CD1c-positive myeloid dendritic cell (primary cell): ENCODE measurements around the gene CMTM7.
"Not testable (repeated sequence)": the region's sequence is repeated elsewhere in the genome, so short reads cannot be mapped to it uniquely, and the experiment has no call there.

ENCODE experiments used
- DNase-seq: peaks from one replicate; pipeline ENCODE4 v3.0.0-alpha.2; 2016; ENCODE audit errors: extremely low spot score

CMTM7 gene

GRCh38 chr3:32459450-32459849 is 67.8 kb downstream of the CMTM7 start:
- DNase-seq: no peak

GRCh38 chr3:32460031-32460749 is 68.5 kb downstream of the CMTM7 start:
- peak; percentile 74 for DNase-seq

- not testable (repeated sequence) for DNase-seq
These were observed 69.3 kb downstream of the CMTM7 start for GRCh38 chr3:32460817-32461496.

GRCh38 chr3:32462191-32462986 is 70.7 kb downstream of the CMTM7 start:
- not testable (repeated sequence) for DNase-seq

- not testable (repeated sequence) for DNase-seq
These were observed 71.8 kb downstream of the CMTM7 start for GRCh38 chr3:32463415-32463814.

GRCh38 chr3:32464726-32465125 is 73.1 kb downstream of the CMTM7 start:
- DNase-seq: not testable (repeated sequence)

GRCh38 chr3:32466808-32467207 is 75.2 kb downstream of the CMTM7 start:
- not testable (repeated sequence) for DNase-seq

GRCh38 chr3:32467333-32468070 is 75.8 kb downstream of the CMTM7 start:
- DNase-seq: peak; percentile 84

- DNase-seq: no peak
These were observed 77.7 kb downstream of the CMTM7 start for GRCh38 chr3:32469151-32469874.

GRCh38 chr3:32470362-32470761 is 78.7 kb downstream of the CMTM7 start:
- DNase-seq: no peak

- peak; percentile 61 for DNase-seq
These were observed 79.6 kb downstream of the CMTM7 start for GRCh38 chr3:32471246-32471645.

- DNase-seq: not testable (repeated sequence)
These were observed 80.5 kb downstream of the CMTM7 start for GRCh38 chr3:32472151-32472550.

- no peak for DNase-seq
These were observed 82.5 kb downstream of the CMTM7 start for GRCh38 chr3:32474201-32474600.

- no peak for DNase-seq
These were observed 89.0 kb downstream of the CMTM7 start for GRCh38 chr3:32480604-32481003.

GRCh38 chr3:32481791-32482631 is 90.4 kb downstream of the CMTM7 start:
- DNase-seq: no peak

GRCh38 chr3:32482693-32483092 is 91.0 kb downstream of the CMTM7 start:
- DNase-seq: no peak

- DNase-seq: no peak
These were observed 92.1 kb downstream of the CMTM7 start for GRCh38 chr3:32483772-32484171.

- DNase-seq: peak; percentile 89
These were observed 92.8 kb downstream of the CMTM7 start for GRCh38 chr3:32484436-32484835.

- DNase-seq: no peak
These were observed 96.3 kb downstream of the CMTM7 start for GRCh38 chr3:32487781-32488473.
